ENCODE results near the gene TYW1B. TPM values are rescaled to one million over a fixed set of nuclear protein-coding genes. Genes with fewer than 3 reads are reported as not detected.
"Not testable (repeated sequence)": the region's sequence is repeated elsewhere in the genome, so short reads cannot be mapped to it uniquely, and the experiment has no call there.

The TYW1B gene
- total RNA-seq, 2 experiments from 2014 or later, result 3.4 to 3.5 TPM

- CTCF ChIA-PET, POLR2A ChIA-PET, DNase-seq, H3K4me1 Mint-ChIP-seq, H3K4me3 Mint-ChIP-seq, H3K27ac Mint-ChIP-seq, H3K9me3 Mint-ChIP-seq, H3K27me3 Mint-ChIP-seq: not testable (repeated sequence)
- H3K36me3 Mint-ChIP-seq (ENCODE audit: low read depth), result peaks cover 23% of the 10 kb centered on the region
Measured at GRCh38 chr7:72722694-72723093, 105.3 kb downstream of the TYW1B start.

- CTCF ChIA-PET, H3K9me3 Mint-ChIP-seq, DNase-seq, H3K27me3 Mint-ChIP-seq, POLR2A ChIA-PET, H3K4me1 Mint-ChIP-seq, H3K27ac Mint-ChIP-seq, H3K4me3 Mint-ChIP-seq: not testable (repeated sequence)
- peaks cover 11% of the 10 kb centered on the region for H3K36me3 Mint-ChIP-seq (ENCODE audit: low read depth)
Measured at GRCh38 chr7:72720890-72721289, 107.1 kb downstream of the TYW1B start.

- H3K4me3 Mint-ChIP-seq, POLR2A ChIA-PET, H3K9me3 Mint-ChIP-seq, DNase-seq, H3K27me3 Mint-ChIP-seq, H3K4me1 Mint-ChIP-seq, CTCF ChIA-PET, H3K27ac Mint-ChIP-seq: not testable (repeated sequence)
- H3K36me3 Mint-ChIP-seq (ENCODE audit: low read depth), result peaks cover 17% of the 10 kb centered on the region
Measured at GRCh38 chr7:72717252-72717774, 110.7 kb downstream of the TYW1B start.

DNA sequence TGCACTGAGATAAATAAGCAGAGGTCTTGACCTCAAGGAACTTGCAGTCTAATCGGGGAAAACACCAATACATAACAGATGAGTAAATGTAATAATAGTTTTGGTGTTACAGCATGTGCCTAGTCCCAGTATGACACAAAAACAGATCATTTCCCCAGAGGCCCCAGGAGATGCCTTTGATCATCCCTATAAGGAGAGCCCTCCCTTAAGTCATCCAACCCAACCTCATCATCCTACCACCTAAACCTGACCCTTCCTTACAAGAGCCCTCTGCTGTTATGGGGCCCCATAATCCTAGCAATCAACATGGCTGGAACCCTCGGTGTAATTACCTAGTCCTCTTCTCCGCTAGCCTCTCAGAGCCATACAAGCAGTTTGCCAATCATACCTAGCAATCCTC, 116.1 kb downstream of the TYW1B start:
- H3K27me3 Mint-ChIP-seq, POLR2A ChIA-PET, H3K4me3 Mint-ChIP-seq: not testable (repeated sequence)

DNA sequence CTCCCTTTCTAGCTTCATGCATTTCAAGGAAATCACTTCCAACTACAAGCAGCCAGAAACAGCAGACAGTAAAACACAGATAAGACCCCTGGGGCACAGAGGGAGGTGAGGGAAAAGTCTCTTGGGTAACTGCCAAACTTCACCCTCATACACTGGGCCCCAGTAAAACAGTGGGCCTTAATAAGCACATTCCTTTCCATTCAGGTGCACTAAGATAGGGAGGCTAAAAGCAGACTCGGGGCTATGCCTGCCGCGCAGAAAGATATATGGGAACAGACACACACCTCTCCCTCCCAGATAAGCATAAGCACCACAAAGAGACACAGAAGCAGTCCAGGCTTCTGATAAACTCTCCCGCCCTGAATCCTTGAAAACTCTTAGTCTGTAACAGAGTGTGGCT, 117.0 kb downstream of the TYW1B start:
- no peaks in the 10 kb centered on the region for H3K4me1 Mint-ChIP-seq

More for the DNA sequence above, 116.1 kb downstream of the TYW1B start:
- H3K27ac Mint-ChIP-seq, H3K4me1 Mint-ChIP-seq, DNase-seq, CTCF ChIA-PET: not testable (repeated sequence)
- Mint-ChIP-seq H3K9me3 (peaks cover 10% of the 10 kb centered on the region), H3K36me3 (ENCODE audit: low read depth) (peaks cover 28% of the 10 kb centered on the region)

DNA sequence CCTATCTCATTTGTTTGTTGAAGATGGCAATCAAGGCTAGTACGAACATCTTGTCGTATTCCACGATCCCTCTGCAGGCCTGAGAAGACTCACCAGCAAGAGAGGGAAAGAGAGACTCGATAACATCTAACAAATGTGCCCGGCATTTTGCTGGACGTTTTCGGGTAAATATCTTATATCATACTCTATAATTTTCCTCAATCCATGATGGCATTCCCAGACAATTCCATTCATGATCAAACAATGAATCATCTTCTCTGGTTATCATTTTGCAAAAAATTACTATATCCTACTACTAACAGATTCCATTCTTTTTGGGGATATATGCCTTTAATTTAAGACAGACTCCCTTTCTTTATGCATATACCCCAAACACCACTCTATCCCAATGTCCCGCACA, 118.1 kb downstream of the TYW1B start:
- no peak overlapping the region for H3K4me3 Mint-ChIP-seq
- H3K27me3 Mint-ChIP-seq, result no peaks in the 10 kb centered on the region
- no peak overlapping the region for H3K27ac Mint-ChIP-seq
- no peak for DNase-seq
- ChIA-PET POLR2A (no interaction called here), CTCF (no interaction called here)
- no peaks in the 10 kb centered on the region for H3K4me1 Mint-ChIP-seq
- peaks cover 10% of the 10 kb centered on the region for H3K9me3 Mint-ChIP-seq
- H3K36me3 Mint-ChIP-seq (ENCODE audit: low read depth), result peaks cover 34% of the 10 kb centered on the region

More for the DNA sequence above, 117.0 kb downstream of the TYW1B start:
- DNase-seq, result no peak
- POLR2A ChIA-PET, result no interaction called here
- CTCF ChIA-PET, result no interaction called here
- Mint-ChIP-seq H3K9me3 (peaks cover 10% of the 10 kb centered on the region), H3K27me3 (no peaks in the 10 kb centered on the region), H3K36me3 (ENCODE audit: low read depth) (peaks cover 31% of the 10 kb centered on the region), H3K27ac (no peak overlapping the region), H3K4me3 (no peak overlapping the region)

GRCh38 chr7:72708371-72709050, 119.5 kb downstream of the TYW1B start:
- H3K36me3 Mint-ChIP-seq (ENCODE audit: low read depth), result peaks cover 34% of the 10 kb centered on the region

DNA sequence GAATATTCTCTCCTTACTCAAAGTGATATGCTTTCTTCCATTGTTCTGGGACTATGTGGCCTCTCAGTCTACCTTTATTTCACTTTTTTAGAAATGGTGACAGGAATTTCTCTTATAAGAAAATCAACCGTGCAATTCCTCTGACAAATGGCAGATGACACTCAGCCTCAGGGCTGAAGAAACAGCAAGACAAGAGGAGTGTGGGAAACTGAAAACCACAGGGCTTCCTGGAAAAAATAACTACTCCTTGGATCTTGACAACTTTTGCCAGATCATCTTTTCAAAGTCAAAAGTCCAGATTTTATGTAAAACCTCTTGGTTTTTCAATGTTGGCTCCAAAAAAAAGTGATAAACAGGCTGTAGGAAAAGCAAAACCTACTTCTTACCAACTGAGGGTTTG, 121.5 kb downstream of the TYW1B start:
- H3K9me3 Mint-ChIP-seq, result peaks cover 6% of the 10 kb centered on the region
- POLR2A ChIA-PET, result no interaction called here
- H3K4me1 Mint-ChIP-seq, result no peaks in the 10 kb centered on the region
- H3K36me3 Mint-ChIP-seq (ENCODE audit: low read depth), result peaks cover 23% of the 10 kb centered on the region
- CTCF ChIA-PET, result no interaction called here
- H3K27me3 Mint-ChIP-seq, result no peaks in the 10 kb centered on the region
- H3K4me3 Mint-ChIP-seq, result no peak overlapping the region
- H3K27ac Mint-ChIP-seq, result no peak overlapping the region
- no peak for DNase-seq

More at GRCh38 chr7:72708371-72709050, 119.5 kb downstream of the TYW1B start:
- H3K27me3 Mint-ChIP-seq, H3K4me1 Mint-ChIP-seq, DNase-seq, H3K4me3 Mint-ChIP-seq, POLR2A ChIA-PET, CTCF ChIA-PET, H3K27ac Mint-ChIP-seq: not testable (repeated sequence)
- peaks cover 10% of the 10 kb centered on the region for H3K9me3 Mint-ChIP-seq

GRCh38 chr7:72705693-72706092, 122.3 kb downstream of the TYW1B start:
- H3K4me1 Mint-ChIP-seq, H3K27ac Mint-ChIP-seq, CTCF ChIA-PET, H3K4me3 Mint-ChIP-seq, DNase-seq, H3K27me3 Mint-ChIP-seq, H3K9me3 Mint-ChIP-seq, POLR2A ChIA-PET: not testable (repeated sequence)
- H3K36me3 Mint-ChIP-seq (ENCODE audit: low read depth), result peaks cover 19% of the 10 kb centered on the region

DNA sequence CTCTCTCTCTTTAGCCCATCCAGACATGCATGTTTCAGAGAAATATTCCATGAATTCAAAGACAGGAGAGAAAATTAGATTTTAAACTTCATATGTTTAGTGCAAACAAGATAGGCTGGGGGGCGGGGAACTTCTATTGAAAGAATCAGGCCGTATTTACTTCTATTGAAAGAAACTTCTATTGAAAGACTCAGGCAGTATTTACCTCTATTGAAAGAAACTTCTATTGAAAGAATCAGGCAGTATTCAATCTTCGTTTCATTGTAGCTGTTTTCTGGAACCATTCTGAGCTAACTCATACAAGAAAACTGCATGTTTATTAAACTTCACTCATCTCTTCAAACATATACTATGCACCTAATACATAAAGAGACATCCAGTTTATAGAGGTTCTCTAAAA, 123.1 kb downstream of the TYW1B start:
- POLR2A ChIA-PET, result no interaction called here
- CTCF ChIA-PET, result no interaction called here
- H3K27ac Mint-ChIP-seq, result no peak overlapping the region
- no peaks in the 10 kb centered on the region for H3K4me1 Mint-ChIP-seq
- peaks cover 5% of the 10 kb centered on the region for H3K9me3 Mint-ChIP-seq
- H3K36me3 Mint-ChIP-seq (ENCODE audit: low read depth), result peaks cover 13% of the 10 kb centered on the region
- no peaks in the 10 kb centered on the region for H3K27me3 Mint-ChIP-seq
- DNase-seq, result no peak
- no peak overlapping the region for H3K4me3 Mint-ChIP-seq

DNA sequence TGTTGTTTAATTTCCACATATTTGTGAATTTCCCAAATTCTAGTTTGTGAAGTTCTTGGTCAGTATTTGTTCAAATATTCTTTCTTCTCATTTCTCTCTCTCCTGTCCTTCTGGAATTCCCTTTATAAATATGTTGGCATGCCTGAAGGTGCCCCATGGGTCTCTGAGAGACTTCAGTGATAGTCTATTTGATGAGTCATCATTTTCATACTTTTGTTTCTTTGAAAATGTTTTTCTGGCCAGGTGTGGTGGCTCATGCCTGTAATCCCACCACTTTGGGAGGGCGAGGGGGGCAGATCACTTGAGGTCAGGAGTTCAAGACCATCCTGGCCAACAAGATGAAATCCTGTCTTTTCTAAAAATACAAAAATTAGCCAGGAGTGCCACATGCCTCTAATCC, 127.5 kb downstream of the TYW1B start:
- POLR2A ChIA-PET; H3K36me3 Mint-ChIP-seq (ENCODE audit: low read depth); H3K27ac Mint-ChIP-seq; DNase-seq; H3K9me3 Mint-ChIP-seq; H3K27me3 Mint-ChIP-seq; H3K4me3 Mint-ChIP-seq; CTCF ChIA-PET; H3K4me1 Mint-ChIP-seq: not testable (repeated sequence)

DNA sequence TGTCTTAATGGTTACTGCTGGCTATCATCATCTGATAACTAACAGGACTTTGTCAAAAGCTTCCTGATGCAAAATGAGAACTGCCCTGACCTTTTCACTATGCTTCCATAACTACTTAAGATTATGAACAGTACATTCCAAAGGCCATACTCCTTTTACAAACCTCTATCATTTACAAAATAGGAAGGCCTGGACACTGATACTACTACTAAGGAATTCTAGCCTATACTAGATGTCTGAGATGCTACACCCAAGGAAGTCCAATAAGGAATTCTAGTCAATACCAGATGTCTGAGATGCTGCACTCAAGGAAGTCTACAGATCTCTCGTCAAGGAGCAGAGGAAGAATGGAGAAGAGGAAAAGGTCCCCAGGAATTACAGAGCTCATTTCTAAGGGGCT, 130.9 kb downstream of the TYW1B start:
- POLR2A ChIA-PET; H3K4me3 Mint-ChIP-seq; H3K36me3 Mint-ChIP-seq (ENCODE audit: low read depth); H3K27me3 Mint-ChIP-seq; H3K4me1 Mint-ChIP-seq; CTCF ChIA-PET; H3K27ac Mint-ChIP-seq; H3K9me3 Mint-ChIP-seq; DNase-seq: not testable (repeated sequence)

DNA sequence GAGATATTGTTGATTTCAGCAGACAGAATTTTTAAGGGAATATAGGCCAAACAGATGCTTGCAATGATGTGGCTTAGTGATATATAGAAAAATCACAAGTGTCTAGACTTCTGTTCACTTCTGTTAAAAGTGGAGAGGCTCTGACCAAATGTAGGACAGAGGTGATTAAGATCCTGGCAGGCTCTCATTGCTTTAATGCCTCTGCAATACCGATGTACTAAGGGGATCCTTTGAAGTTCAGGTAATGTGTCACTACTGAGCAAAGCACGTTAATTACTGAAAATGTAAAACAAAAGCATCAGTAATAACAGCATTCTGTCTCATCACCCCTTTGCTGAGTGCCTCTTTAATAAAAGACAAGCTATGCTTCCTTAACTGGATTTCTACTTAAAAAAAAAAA, 131.4 kb downstream of the TYW1B start:
- H3K4me3 Mint-ChIP-seq; CTCF ChIA-PET; H3K4me1 Mint-ChIP-seq; H3K9me3 Mint-ChIP-seq; DNase-seq; H3K27ac Mint-ChIP-seq; POLR2A ChIA-PET; H3K27me3 Mint-ChIP-seq; H3K36me3 Mint-ChIP-seq (ENCODE audit: low read depth): not testable (repeated sequence)

DNA sequence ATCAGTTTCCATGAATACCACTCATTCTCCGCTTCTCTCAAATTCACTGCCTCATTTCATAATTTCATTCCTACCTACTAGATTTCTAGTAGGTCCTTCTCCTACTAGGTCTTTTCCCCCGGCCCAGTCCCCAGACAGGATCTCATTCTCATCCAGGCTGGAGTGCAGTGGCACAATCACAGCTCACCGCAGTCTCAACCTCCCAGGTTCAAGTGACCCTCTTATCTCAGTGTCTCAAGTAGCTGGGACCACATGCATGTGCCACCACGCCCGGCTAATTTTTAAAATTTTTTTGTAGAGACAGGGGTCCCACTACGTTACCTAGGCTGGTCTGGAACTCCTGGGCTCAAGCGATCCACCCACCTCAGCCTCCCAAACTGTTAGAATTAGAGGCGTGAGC, 132.5 kb downstream of the TYW1B start:
- H3K27ac Mint-ChIP-seq; H3K9me3 Mint-ChIP-seq; H3K4me3 Mint-ChIP-seq; CTCF ChIA-PET; DNase-seq; POLR2A ChIA-PET; H3K36me3 Mint-ChIP-seq (ENCODE audit: low read depth); H3K27me3 Mint-ChIP-seq; H3K4me1 Mint-ChIP-seq: not testable (repeated sequence)

Measured in activated CD4-positive, alpha-beta memory T cell treated with anti-CD3 and anti-CD28 coated beads, Interleukin-2, amount 10 ng/mL, durations not matched to agents 7 days and 5 days (primary cell).